Smooth muscle cell (in vitro differentiated cells): Measurements from ENCODE around the gene IFT57. TPM values are rescaled to one million over a fixed set of nuclear protein-coding genes. Genes with fewer than 3 reads are reported as not detected.
A peak's percentile ranks its signal among the peaks of the same experiment; 100 is the strongest.

ENCODE experiments used
- DNase-seq: peaks from one replicate; lab custom pipeline; 2025; ENCODE audit not compliant: unreplicated experiment; lab: John Stamatoyannopoulos, UW
- H2AFZ ChIP-seq: fragments of 200-600 bp; sonication (generic); 2 replicates; pipeline ENCODE4 v1.6.0; 2016; ENCODE audit warnings: antibody characterized with exemption, low read depth, mild to moderate bottlenecking
- H3F3A ChIP-seq: fragments of 200-600 bp; sonication (generic); 2 replicates; pipeline ENCODE4 v1.6.0; 2017; ENCODE audit warnings: antibody characterized with exemption, low read depth
- H3K27ac ChIP-seq: fragments of 200-600 bp; sonication (generic); 2 replicates; pipeline ENCODE4 v1.5.1; 2016; ENCODE audit warnings: low read depth, mild to moderate bottlenecking
- H3K27me3 ChIP-seq: fragments of 200-600 bp; sonication (generic); 2 replicates; pipeline ENCODE4 v1.6.1; 2016; ENCODE audit warnings: low read depth, mild to moderate bottlenecking
- H3K36me3 ChIP-seq: fragments of 200-600 bp; sonication (generic); 2 replicates; pipeline ENCODE4 v1.5.1; 2016; ENCODE audit warnings: low read depth
- H3K4me1 ChIP-seq: fragments of 200-600 bp; sonication (generic); 2 replicates; pipeline ENCODE4 v1.5.1; 2016; ENCODE audit warnings: low read depth
- H3K4me2 ChIP-seq: fragments of 200-600 bp; sonication (generic); 2 replicates; pipeline ENCODE4 v1.6.0; 2016; ENCODE audit warnings: mild to moderate bottlenecking
- H3K4me3 ChIP-seq: fragments of 200-600 bp; sonication (generic); 2 replicates; pipeline ENCODE4 v1.5.1; 2016; ENCODE audit warnings: mild to moderate bottlenecking
- H3K79me2 ChIP-seq: fragments of 200-600 bp; sonication (generic); 2 replicates; pipeline ENCODE4 v1.6.0; 2016; ENCODE audit warnings: low read depth, mild to moderate bottlenecking
- H3K9ac ChIP-seq: fragments of 200-600 bp; sonication (generic); 2 replicates; pipeline ENCODE4 v1.6.0; 2016; ENCODE audit warnings: low read depth
- H3K9me3 ChIP-seq: fragments of 200-600 bp; sonication (generic); replicated peaks from 2 replicates; pipeline ENCODE4 v1.5.1; 2016; ENCODE audit warnings: low read depth
- H4K20me1 ChIP-seq: fragments of 200-600 bp; sonication (generic); 2 replicates; pipeline ENCODE4 v1.6.0; 2016; ENCODE audit warnings: low read depth
- CTCF ChIP-seq: fragments of 200-600 bp; sonication (generic); IDR thresholded peaks from 2 replicates; pipeline ENCODE4 v1.5.1; 2017; ENCODE audit warnings: borderline replicate concordance, mild to moderate bottlenecking, antibody characterized with exemption; ENCODE audit not compliant: insufficient read depth, poor library complexity, severe bottlenecking
- WGBS: methylation state at CpG from one replicate; pipeline ENCODE4 v1.1.7; 2016; ENCODE audit warnings: low lambda C conversion rate; 5-methylcytosine and 5-hydroxymethylcytosine counted together
- polyA plus RNA-seq: library from polyadenylated mRNA; unstranded; fragments of >200 nt; fragmentation: Nextera tagmentation; extraction: Ambion mirVana; gene quantifications from 2 replicates; pipeline ENCODE4 v1.2.1, GENCODE V29; 2016
- total RNA-seq: library from RNA; depleted of rRNA; stranded (reverse); fragments of >200 nt; gene quantifications from 2 replicates; pipeline ENCODE4 v1.2.3, GENCODE V29; 2014

The IFT57 gene
- total and polyA plus RNA-seq, 2 experiments from 2014 or later, result 24.5 to 42.0 TPM

DNA sequence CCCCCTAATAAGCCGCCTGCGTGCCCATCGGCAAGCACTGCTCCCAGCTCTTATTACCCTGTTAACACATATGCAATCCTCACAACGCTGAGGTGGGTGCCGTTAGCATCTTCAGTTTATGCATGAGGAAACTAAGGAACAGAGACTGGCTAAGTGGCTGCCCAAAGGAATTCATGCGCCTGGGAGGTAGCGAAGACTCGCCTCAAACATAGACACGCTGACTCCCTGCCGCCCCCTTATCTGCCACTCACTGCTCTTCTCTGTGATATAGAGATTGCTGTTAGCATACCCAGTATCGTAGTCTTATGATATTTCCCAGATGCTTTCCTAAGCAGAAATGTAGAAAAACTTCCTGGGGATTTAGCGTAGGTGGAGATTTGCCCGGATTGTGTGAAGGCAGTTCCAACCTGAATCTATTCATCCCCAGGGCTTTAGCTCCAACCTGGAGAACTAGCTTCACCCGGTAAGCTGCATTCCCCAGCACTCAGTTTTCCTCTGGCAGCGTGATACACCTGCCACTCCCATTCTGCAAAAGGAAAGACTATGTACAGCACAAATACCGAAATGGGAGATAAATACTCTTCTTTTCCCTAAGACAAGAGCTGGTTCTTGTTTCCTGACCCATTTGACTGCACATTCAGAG lies 107.7 kb downstream of the IFT57 start:
- Histone ChIP-seq H3K4me2 (peak overlapping the region; percentile 9), H3K27me3 (no peaks in the 10 kb centered on the region), H3K27ac (no peak overlapping the region), H3K4me3 (no peak overlapping the region), H3K9ac (no peak overlapping the region), H4K20me1 (no peaks in the 10 kb centered on the region), H3F3A (no peaks in the 10 kb centered on the region), H3K79me2 (no peaks in the 10 kb centered on the region), H3K4me1 (no peaks in the 10 kb centered on the region), H3K9me3 (no peaks in the 10 kb centered on the region), H2AFZ (no peak overlapping the region), H3K36me3 (no peaks in the 10 kb centered on the region)
- no peak for DNase-seq
- TF ChIP-seq CTCF, result no peak
- 67% methylated on average over 16 of the region's 16 CpGs for WGBS

- no peaks in the 10 kb centered on the region for H3K27me3 ChIP-seq
- H3F3A ChIP-seq, result no peaks in the 10 kb centered on the region
- TF ChIP-seq CTCF, result no peak
- WGBS, result 93% methylated on average over 15 of the region's 15 CpGs
- no peak for DNase-seq
- H3K79me2 ChIP-seq, result no peaks in the 10 kb centered on the region
- no peaks in the 10 kb centered on the region for H3K36me3 ChIP-seq
- H3K4me2 ChIP-seq, result no peak overlapping the region
- H3K9me3 ChIP-seq, result no peaks in the 10 kb centered on the region
- H3K4me3 ChIP-seq, result no peak overlapping the region
- H2AFZ ChIP-seq, result no peak overlapping the region
- no peaks in the 10 kb centered on the region for H4K20me1 ChIP-seq
- no peak overlapping the region for H3K9ac ChIP-seq
- no peak overlapping the region for H3K27ac ChIP-seq
- H3K4me1 ChIP-seq, result no peaks in the 10 kb centered on the region
Measured at GRCh38 chr3:108113975-108114374, 108.2 kb downstream of the IFT57 start.

- H4K20me1 ChIP-seq, result no peaks in the 10 kb centered on the region
- no peaks in the 10 kb centered on the region for H3K9me3 ChIP-seq
- H3K9ac ChIP-seq, result no peak overlapping the region
- H3K4me1 ChIP-seq, result no peaks in the 10 kb centered on the region
- no peaks in the 10 kb centered on the region for H3F3A ChIP-seq
- no peak for DNase-seq
- no peak overlapping the region for H3K27ac ChIP-seq
- no peak for TF ChIP-seq CTCF
- H3K4me3 ChIP-seq, result no peak overlapping the region
- no peaks in the 10 kb centered on the region for H3K27me3 ChIP-seq
- H3K79me2 ChIP-seq, result no peaks in the 10 kb centered on the region
- no peak overlapping the region for H3K4me2 ChIP-seq
- WGBS, result 95% methylated on average over 3 of the region's 3 CpGs
- H2AFZ ChIP-seq, result no peak overlapping the region
- H3K36me3 ChIP-seq, result no peaks in the 10 kb centered on the region
Measured at GRCh38 chr3:108110934-108111333, 111.3 kb downstream of the IFT57 start.

Other genes with a start within 250 kb of the IFT57 start
- 81.8 and 95.6 TPM in 2 replicates for gene CD47, start 131.4 kb downstream of the IFT57 start, total RNA-seq
- 47.1 and 89.8 TPM in 2 replicates for gene CD47, start 131.4 kb downstream of the IFT57 start, polyA plus RNA-seq
- not detected in 2 replicates for gene HHLA2, start 74.1 kb upstream of the IFT57 start, total RNA-seq
- gene HHLA2, start 74.1 kb upstream of the IFT57 start, polyA plus RNA-seq, result not detected in 2 replicates